GM21528 (cell line): ENCODE results near the gene PDE1C.

ENCODE experiments used
- ATAC-seq: cut with Tn5 transposase; IDR thresholded peaks from one replicate; pipeline ENCODE4 v1.9.1; 2021; ENCODE audit warnings: mild to moderate bottlenecking, moderate library complexity; ENCODE audit not compliant: unreplicated experiment, low FRiP score

The PDE1C gene

GRCh38 chr7:32070406-32071360, at the start of gene PDE1C:
Gene PDE1C, minus strand, starts transcription at chr7:32070407.
- ATAC-seq, result no peak

GRCh38 chr7:32119790-32120196, 49.6 kb upstream of the PDE1C start:
- no peak for ATAC-seq

- no peak for ATAC-seq
Measured at GRCh38 chr7:32117837-32118236, 47.6 kb upstream of the PDE1C start.

GRCh38 chr7:32116436-32116835, 46.2 kb upstream of the PDE1C start:
- no peak for ATAC-seq

GRCh38 chr7:32115831-32116230, 45.6 kb upstream of the PDE1C start:
- no peak for ATAC-seq

- ATAC-seq, result no peak
Measured at GRCh38 chr7:32108651-32109050, 38.4 kb upstream of the PDE1C start.

- ATAC-seq, result no peak
Measured at GRCh38 chr7:32104766-32105165, 34.6 kb upstream of the PDE1C start.

- no peak for ATAC-seq
Measured at GRCh38 chr7:32103361-32103760, 33.2 kb upstream of the PDE1C start.

GRCh38 chr7:32102432-32102873, 32.2 kb upstream of the PDE1C start:
- no peak for ATAC-seq

- ATAC-seq, result no peak
Measured at GRCh38 chr7:32100407-32100907, 30.2 kb upstream of the PDE1C start.

- no peak for ATAC-seq
Measured at GRCh38 chr7:32094516-32094915, 24.3 kb upstream of the PDE1C start.

GRCh38 chr7:32093415-32094408, 23.5 kb upstream of the PDE1C start:
- no peak for ATAC-seq

GRCh38 chr7:32092346-32092745, 22.1 kb upstream of the PDE1C start:
- no peak for ATAC-seq

- ATAC-seq, result no peak
Measured at GRCh38 chr7:32091608-32092210, 21.5 kb upstream of the PDE1C start.

- ATAC-seq, result no peak
Measured at GRCh38 chr7:32089678-32090077, 19.5 kb upstream of the PDE1C start.

- no peak for ATAC-seq
Measured at GRCh38 chr7:32089256-32089655, 19.0 kb upstream of the PDE1C start.

- no peak for ATAC-seq
Measured at GRCh38 chr7:32088451-32088881, 18.3 kb upstream of the PDE1C start.

GRCh38 chr7:32079510-32079909, 9.3 kb upstream of the PDE1C start:
- ATAC-seq, result no peak

- ATAC-seq, result no peak
Measured at GRCh38 chr7:32078824-32079223, 8.6 kb upstream of the PDE1C start.

- ATAC-seq, result no peak
Measured at GRCh38 chr7:32077806-32078205, 7.6 kb upstream of the PDE1C start.
